Endothelial cell (in vitro differentiated cells): ENCODE measurements around the gene REG3A. TPM values are rescaled to one million over a fixed set of nuclear protein-coding genes. Genes with fewer than 3 reads are reported as not detected.

Experiments used
- DNase-seq: peaks from one replicate; pipeline ENCODE4 v3.0.0; 2021; ENCODE audit warnings: low spot score
- H3K27ac Mint-ChIP-seq: one replicate; pipeline ENCODE4 v1.8.0; 2021; ENCODE audit warnings: mixed read lengths, inconsistent platforms; ENCODE audit not compliant: unreplicated experiment
- H3K27me3 Mint-ChIP-seq: one replicate; pipeline ENCODE4 v1.8.0; 2021; ENCODE audit warnings: mild to moderate bottlenecking, moderate library complexity, mixed read lengths, inconsistent platforms; ENCODE audit not compliant: unreplicated experiment
- H3K36me3 Mint-ChIP-seq: one replicate; pipeline ENCODE4 v1.8.0; 2021; ENCODE audit warnings: mild to moderate bottlenecking, low read depth, mixed read lengths, inconsistent platforms; ENCODE audit not compliant: unreplicated experiment
- H3K4me1 Mint-ChIP-seq: one replicate; pipeline ENCODE4 v1.8.0; 2021; ENCODE audit warnings: mild to moderate bottlenecking, mixed read lengths, inconsistent platforms; ENCODE audit not compliant: unreplicated experiment
- H3K4me3 Mint-ChIP-seq: one replicate; pipeline ENCODE4 v1.8.0; 2021; ENCODE audit warnings: mild to moderate bottlenecking, mixed read lengths, inconsistent platforms; ENCODE audit not compliant: unreplicated experiment
- H3K9me3 Mint-ChIP-seq: one replicate; pipeline ENCODE4 v1.8.0; 2021; ENCODE audit warnings: mixed read lengths, inconsistent platforms; ENCODE audit not compliant: unreplicated experiment
- CTCF ChIP-seq: fragments of 200-600 bp; sonication (generic); IDR thresholded peaks from one replicate; pipeline ENCODE4 v1.5.0; 2021; ENCODE audit warnings: antibody characterized with exemption; ENCODE audit not compliant: unreplicated experiment
- total RNA-seq: library from RNA; stranded (reverse); fragmentation: NEBNext Ultra II Directional; extraction: Animal tissue kit (Norgen Biotek cat#: 25700); gene quantifications from one replicate; pipeline ENCODE4 v1.2.1, GENCODE V29; 2021; ENCODE audit not compliant: unreplicated experiment

Gene REG3A
- total RNA-seq, 1 donor from 2014 or later, result not detected

- Mint-ChIP-seq H3K27me3 (peaks cover 2% of the 10 kb centered on the region), H3K4me3 (no peak overlapping the region), H3K27ac (no peak overlapping the region), H3K36me3 (no peaks in the 10 kb centered on the region), H3K9me3 (no peaks in the 10 kb centered on the region), H3K4me1 (no peaks in the 10 kb centered on the region)
- DNase-seq, result no peak
- no peak for TF ChIP-seq CTCF
Observed at GRCh38 chr2:79116997-79117928, 42.3 kb downstream of the REG3A start.

- no peak overlapping the region for H3K4me3 Mint-ChIP-seq
- TF ChIP-seq CTCF, result no peak
- H3K36me3 Mint-ChIP-seq, result no peaks in the 10 kb centered on the region
- DNase-seq, result no peak
- no peak overlapping the region for H3K27ac Mint-ChIP-seq
- H3K4me1 Mint-ChIP-seq, result no peaks in the 10 kb centered on the region
- H3K27me3 Mint-ChIP-seq, result peaks cover 2% of the 10 kb centered on the region
- no peaks in the 10 kb centered on the region for H3K9me3 Mint-ChIP-seq
Observed at GRCh38 chr2:79114797-79115494, 44.6 kb downstream of the REG3A start.

- no peak for TF ChIP-seq CTCF
- no peak overlapping the region for H3K4me3 Mint-ChIP-seq
- DNase-seq, result no peak
- no peaks in the 10 kb centered on the region for H3K36me3 Mint-ChIP-seq
- H3K9me3 Mint-ChIP-seq, result no peaks in the 10 kb centered on the region
- peaks cover 2% of the 10 kb centered on the region for H3K27me3 Mint-ChIP-seq
- no peaks in the 10 kb centered on the region for H3K4me1 Mint-ChIP-seq
- no peak overlapping the region for H3K27ac Mint-ChIP-seq
Observed at GRCh38 chr2:79112269-79112668, 47.3 kb downstream of the REG3A start.

Other genes starting within 250 kb of the REG3A start
- not detected for gene REG3G, start 134.1 kb downstream of the REG3A start, total RNA-seq
- not detected for gene REG1B, start 71.8 kb downstream of the REG3A start, total RNA-seq
- not detected for gene REG1A, start 39.3 kb downstream of the REG3A start, total RNA-seq